Aorta (tissue), 5 donors: ENCODE measurements around the gene ADRM1. TPM values are rescaled to one million over a fixed set of nuclear protein-coding genes. Genes with fewer than 3 reads are reported as not detected.

Experiments
- ATAC-seq: fragments of 200-7000 bp; cut with Tn5 transposase; one replicate; pipeline ENCODE4 v1.9.1; 2022; ENCODE audit warnings: moderate library complexity; ENCODE audit not compliant: low FRiP score
- DNase-seq, 2 donors: peaks; one replicate each; pipeline ENCODE4 v3.0.0-alpha.2; 2020
- H3K27ac ChIP-seq, 2 donors: one replicate each; pipeline ENCODE4 v1.5.1; 2013; ENCODE audit warnings: low read length in 2 of 2, mild to moderate bottlenecking in 2 of 2, moderate library complexity in 2 of 2, control low read depth in 1 of 2, inconsistent platforms in 1 of 2, low read depth in 1 of 2
- H3K27me3 ChIP-seq, 2 donors: one replicate each; pipeline ENCODE4 v1.6.1; 2013; ENCODE audit warnings: control low read depth in 1 of 2, low read length in 1 of 2, mild to moderate bottlenecking in 1 of 2, moderate library complexity in 1 of 2; ENCODE audit not compliant: insufficient read depth in 2 of 2, control insufficient read depth in 1 of 2
- H3K36me3 ChIP-seq, 2 donors: one replicate each; pipeline ENCODE4 v1.6.1; 2013; ENCODE audit warnings: control low read depth in 1 of 2, low read length in 1 of 2, mild to moderate bottlenecking in 1 of 2; ENCODE audit not compliant: insufficient read depth in 2 of 2, control insufficient read depth in 1 of 2
- H3K4me1 ChIP-seq, 2 donors: one replicate each; pipeline ENCODE4 v1.6.1; 2013; ENCODE audit warnings: low read length in 2 of 2, control low read depth in 1 of 2, mild to moderate bottlenecking in 1 of 2, moderate library complexity in 1 of 2; ENCODE audit not compliant: insufficient read depth in 2 of 2, control insufficient read depth in 1 of 2
- H3K4me3 ChIP-seq, 2 donors: one replicate each; pipeline ENCODE4 v1.5.1; 2013; ENCODE audit warnings: low read length in 2 of 2, control low read depth in 1 of 2, mild to moderate bottlenecking in 1 of 2
- H3K9me3 ChIP-seq: one replicate; pipeline ENCODE4 v1.6.1; 2013; ENCODE audit warnings: mild to moderate bottlenecking, low read length; ENCODE audit not compliant: control insufficient read depth
- WGBS, 2 donors: extraction: QIAGEN DNeasy Blood & Tissue Kit; methylation state at CpG; one replicate each; pipeline ENCODE4 v1.1.7; 2013; 5-methylcytosine and 5-hydroxymethylcytosine counted together
- intact Hi-C, 2 donors: fragments of 100-400 bp; cut with DNase I; formaldehyde crosslinking; loops; one replicate each; pipeline versions ENCODE4 v1.14.2 to v1.15.0; 2022
- polyA plus RNA-seq, 2 donors: library from polyadenylated mRNA; stranded (reverse); fragments of 200-250 nt; gene quantifications; one replicate each; pipeline ENCODE4 v1.2.3, GENCODE V29; 2013
- total RNA-seq, 2 donors: library from RNA; stranded (reverse); fragmentation: NEBNext Ultra II Directional; extraction: Animal tissue kit (Norgen Biotek cat#: 25700); gene quantifications; one replicate each; pipeline ENCODE4 v1.2.1, GENCODE V29; 2021
- donor health status: healthy with polysubstance abuse.
- donor health status: Bipolar disorder and iron deficiency.
- donor health status: DM: no; HTN: no; CAD: no.
- donor health status: DM: no; HTN: no; CAD: no.
- donor health status: DM: yes; HTN: yes; CAD: no.

Gene ADRM1
- total and polyA plus RNA-seq, 4 donors, result 41.4 to 80.9 (median 58.9) TPM

GRCh38 chr20:62339647-62340062 is 36.9 kb downstream of the ADRM1 start:
- Histone ChIP-seq H3K27ac (no peak overlapping the region), H3K36me3 (peaks cover 2 to 23% of the 10 kb centered on the region in 2 donors)
- intact Hi-C loops, result loop anchor here in 1 of 2 donors (5.0 kb wide), 1 partner anchor 43 kb away; no protein-coding TSS in a partner anchor

GRCh38 chr20:62342910-62343309 is 40.1 kb downstream of the ADRM1 start:
- no peak for ATAC-seq
- no peak overlapping the region for H3K27ac ChIP-seq
- H3K36me3 ChIP-seq, result peaks cover 2 to 13% of the 10 kb centered on the region in 2 donors
- no peak for DNase-seq
- H3K9me3 ChIP-seq, result no peaks in the 10 kb centered on the region
- H3K27me3 ChIP-seq, result no peaks in the 10 kb centered on the region
- intact Hi-C loops, result loop anchor here in 1 of 2 donors (5.0 kb wide), 1 partner anchor 39 kb away; no protein-coding TSS in a partner anchor
- no peaks in the 10 kb centered on the region for H3K4me1 ChIP-seq
- 69 to 70% methylated on average over 10 of the region's 10 CpGs for WGBS, 2 donors
- no peak overlapping the region for H3K4me3 ChIP-seq

More at GRCh38 chr20:62339647-62340062, 36.9 kb downstream of the ADRM1 start:
- Histone ChIP-seq H3K9me3 (no peaks in the 10 kb centered on the region), H3K27me3 (no peaks in the 10 kb centered on the region), H3K4me1 (no peaks in the 10 kb centered on the region), H3K4me3 (no peak overlapping the region)
- WGBS, 2 donors, result 71 to 75% methylated on average over 14 of the region's 14 CpGs
- no peak for DNase-seq
- no peak for ATAC-seq

- H3K27me3 ChIP-seq, result no peaks in the 10 kb centered on the region
- H3K4me3 ChIP-seq, result no peak overlapping the region
- DNase-seq (no peak), ATAC-seq (no peak)
- no peaks in the 10 kb centered on the region for H3K9me3 ChIP-seq
- no peak overlapping the region for H3K27ac ChIP-seq
- peaks cover 2 to 9% of the 10 kb centered on the region in 2 donors for H3K36me3 ChIP-seq
- intact Hi-C loops, result loop anchor here in 1 of 2 donors (5.0 kb wide), 1 partner anchor 38 kb away; no protein-coding TSS in a partner anchor
- 87 to 90% methylated on average over 5 of the region's 5 CpGs for WGBS, 2 donors
- no peaks in the 10 kb centered on the region for H3K4me1 ChIP-seq
Measured at GRCh38 chr20:62344092-62344491, 41.3 kb downstream of the ADRM1 start.

- 80 to 85% methylated on average over 10 of the region's 10 CpGs for WGBS, 2 donors
- no peak for DNase-seq
- H3K9me3 ChIP-seq, result no peaks in the 10 kb centered on the region
- no peaks in the 10 kb centered on the region for H3K27me3 ChIP-seq
- no peak for ATAC-seq
- H3K27ac ChIP-seq, result no peak overlapping the region
- H3K36me3 ChIP-seq, result peaks cover 2 to 8% of the 10 kb centered on the region in 2 donors
- no peak overlapping the region for H3K4me3 ChIP-seq
- intact Hi-C loops, result loop anchor here in 1 of 2 donors (5.0 kb wide), 2 partner anchors 32 to 38 kb away; no protein-coding TSS in a partner anchor
- H3K4me1 ChIP-seq, result no peaks in the 10 kb centered on the region
Measured at GRCh38 chr20:62344782-62345181, 42.0 kb downstream of the ADRM1 start.

GRCh38 chr20:62345681-62346370 is 43.0 kb downstream of the ADRM1 start:
- no peaks in the 10 kb centered on the region for H3K9me3 ChIP-seq
- ATAC-seq, result peak; percentile 17
- H3K27ac ChIP-seq, result no peak overlapping the region
- H3K4me3 ChIP-seq, result no peak overlapping the region
- intact Hi-C loops, result loop anchor here in 1 of 2 donors (5.0 kb wide), 1 partner anchor 34 kb away; no protein-coding TSS in a partner anchor
- H3K4me1 ChIP-seq, result no peaks in the 10 kb centered on the region
- DNase-seq, result no peak
- 88% methylated on average over 25 of the region's 25 CpGs for WGBS, 2 donors
- no peaks in the 10 kb centered on the region for H3K27me3 ChIP-seq
- peaks cover 0 to 5% of the 10 kb centered on the region in 2 donors for H3K36me3 ChIP-seq

- ATAC-seq, result peak; percentile 24
- WGBS, 2 donors, result 88 to 90% methylated on average over 34 of the region's 34 CpGs
- intact Hi-C loops, result loop anchor here in 1 of 2 donors (5.0 kb wide), 1 partner anchor 34 kb away; no protein-coding TSS in a partner anchor
- no peak overlapping the region for H3K27ac ChIP-seq
- H3K9me3 ChIP-seq, result no peaks in the 10 kb centered on the region
- H3K27me3 ChIP-seq, result no peaks in the 10 kb centered on the region
- peaks cover 0 to 5% of the 10 kb centered on the region in 2 donors for H3K36me3 ChIP-seq
- no peak overlapping the region for H3K4me3 ChIP-seq
- H3K4me1 ChIP-seq, result no peaks in the 10 kb centered on the region
- DNase-seq, result no peak
Measured at GRCh38 chr20:62346398-62347150, 43.8 kb downstream of the ADRM1 start.

- 92 to 94% methylated on average over 10 of the region's 10 CpGs for WGBS, 2 donors
- H3K27me3 ChIP-seq, result no peaks in the 10 kb centered on the region
- no peak overlapping the region for H3K4me3 ChIP-seq
- intact Hi-C loops, result loop anchor here in 1 of 2 donors (5.0 kb wide), 1 partner anchor 35 kb away; no protein-coding TSS in a partner anchor
- H3K36me3 ChIP-seq, result peaks cover 0 to 5% of the 10 kb centered on the region in 2 donors
- H3K9me3 ChIP-seq, result no peaks in the 10 kb centered on the region
- H3K27ac ChIP-seq, result no peak overlapping the region
- ATAC-seq, result no peak
- no peak for DNase-seq
- no peaks in the 10 kb centered on the region for H3K4me1 ChIP-seq
Measured at GRCh38 chr20:62347151-62347404, 44.3 kb downstream of the ADRM1 start.

- DNase-seq, result no peak
- no peak for ATAC-seq
- H3K4me1 ChIP-seq, result no peaks in the 10 kb centered on the region
- H3K4me3 ChIP-seq, result no peak overlapping the region
- no peaks in the 10 kb centered on the region for H3K27me3 ChIP-seq
- 71 to 80% methylated on average over 9 of the region's 9 CpGs for WGBS, 2 donors
- H3K9me3 ChIP-seq, result no peaks in the 10 kb centered on the region
- peaks cover 0 to 5% of the 10 kb centered on the region in 2 donors for H3K36me3 ChIP-seq
- no peak overlapping the region for H3K27ac ChIP-seq
- intact Hi-C loops, result loop anchor here in 1 of 2 donors (5.0 kb wide), 1 partner anchor 35 kb away; no protein-coding TSS in a partner anchor
Measured at GRCh38 chr20:62347445-62347844, 44.6 kb downstream of the ADRM1 start.
